HepG2 (cell line): ENCODE measurements around the gene ACBD3. TPM values are rescaled to one million over a fixed set of nuclear protein-coding genes. Genes with fewer than 3 reads are reported as not detected.

ENCODE experiments used
- ARNT2 ChIP-seq: sonication (generic); formaldehyde crosslinking; IDR thresholded peaks from 2 replicates; pipeline ENCODE4 v1.8.0; 2022; ENCODE audit warnings: mild to moderate bottlenecking, low read depth, missing genetic modification reagents, moderate library complexity
- ATRX ChIP-seq: sonication (generic); formaldehyde crosslinking; IDR thresholded peaks from 2 replicates; pipeline ENCODE4 v1.4.0; 2020; ENCODE audit warnings: missing genetic modification reagents, borderline replicate concordance
- CBX2 ChIP-seq, 2 experiments: fragments of 200-600 bp in 1 of 2; sonication (generic); formaldehyde crosslinking in 1 of 2; IDR thresholded peaks; 2 replicates each; pipeline versions ENCODE4 v1.7.0 to v1.8.1; 2018 to 2022; ENCODE audit warnings: low read depth in 2 of 2, low read length in 1 of 2, mild to moderate bottlenecking in 1 of 2, missing genetic modification reagents in 1 of 2
- FOSL2 ChIP-seq: sonication (generic); formaldehyde crosslinking; IDR thresholded peaks from 2 replicates; pipeline ENCODE4 v1.4.0; 2020; ENCODE audit warnings: missing genetic modification reagents
- HMG20A ChIP-seq: IDR thresholded peaks from 2 replicates; pipeline ENCODE4 v1.6.1; 2016; ENCODE audit warnings: borderline replicate concordance
- HNF1B ChIP-seq: sonication (generic); formaldehyde crosslinking; IDR thresholded peaks from 2 replicates; pipeline ENCODE4 v1.5.1; 2020; ENCODE audit warnings: mild to moderate bottlenecking, moderate library complexity, missing genetic modification reagents
- MAX ChIP-seq: IDR thresholded peaks from 2 replicates; pipeline ENCODE4 v1.6.1; 2012; ENCODE audit warnings: inconsistent platforms
- NFKBIZ ChIP-seq: IDR thresholded peaks from 2 replicates; pipeline ENCODE4 v1.6.1; 2018; ENCODE audit warnings: missing genetic modification reagents, missing compliant biosample characterization
- PBX3 ChIP-seq: sonication (generic); formaldehyde crosslinking; IDR thresholded peaks from 2 replicates; pipeline ENCODE4 v1.8.1; 2023; ENCODE audit warnings: missing genetic modification reagents, inconsistent platforms, borderline replicate concordance
- RBFOX2 ChIP-seq: fragments of 200-400 bp; formaldehyde crosslinking; IDR thresholded peaks from 2 replicates; pipeline ENCODE4 v1.6.1; 2017; ENCODE audit warnings: low read depth, mild to moderate bottlenecking, low read length
- THAP9 ChIP-seq: sonication (generic); formaldehyde crosslinking; IDR thresholded peaks from 2 replicates; pipeline ENCODE4; 2020; ENCODE audit warnings: missing genetic modification reagents, mild to moderate bottlenecking, borderline replicate concordance
- ZBTB37 ChIP-seq: sonication (generic); formaldehyde crosslinking; IDR thresholded peaks from 2 replicates; pipeline ENCODE4 v1.4.0; 2020; ENCODE audit warnings: mild to moderate bottlenecking, missing genetic modification reagents
- ZNF281 ChIP-seq: sonication (generic); formaldehyde crosslinking; IDR thresholded peaks from 2 replicates; pipeline ENCODE4 v1.4.0; 2020; ENCODE audit warnings: missing genetic modification reagents, borderline replicate concordance
- ZNF367 ChIP-seq: sonication (generic); formaldehyde crosslinking; IDR thresholded peaks from 2 replicates; pipeline ENCODE4 v1.4.0; 2020; ENCODE audit warnings: missing genetic modification reagents, borderline replicate concordance
- ZNF749 ChIP-seq: sonication (generic); formaldehyde crosslinking; IDR thresholded peaks from 2 replicates; pipeline ENCODE4 v1.8.0; 2022; ENCODE audit warnings: mild to moderate bottlenecking, missing genetic modification reagents, moderate library complexity, borderline replicate concordance
- ZSCAN21 ChIP-seq: sonication (generic); formaldehyde crosslinking; IDR thresholded peaks from 2 replicates; pipeline ENCODE4 v1.8.0; 2022; ENCODE audit warnings: mild to moderate bottlenecking, missing genetic modification reagents, moderate library complexity, borderline replicate concordance
- polyA plus RNA-seq, 8 experiments: library from polyadenylated mRNA; depleted of rRNA in 3 of 8; stranded (reverse) in 7 of 8; unstranded in 1 of 8; fragments of >200 nt; fragmentation: Illumina TruSeq in 4 of 8; extraction: Trizol in 4 of 8; gene quantifications; 2 replicates each; pipeline versions ENCODE4 v1.2.1 to v1.2.3, GENCODE V29; 2011 to 2016; ENCODE audit warnings: low read depth in 4 of 8, missing spikeins in 1 of 8, mixed read lengths in 1 of 8; ENCODE audit not compliant: insufficient read depth in 1 of 8
- total RNA-seq, 5 experiments: library from RNA; depleted of rRNA; stranded (reverse); fragments of >200 nt; fragmentation: Illumina TruSeq; extraction: Trizol; gene quantifications; 2 replicates each; pipeline ENCODE4 v1.2.3, GENCODE V29; 2016; ENCODE audit warnings: low read depth in 1 of 5

Gene ACBD3
- total and polyA plus RNA-seq, 2 of the 13 experiments (the other 11 are each of a cell fraction or from before 2014, with no cell fraction given), result 24.3 to 39.3 TPM

GRCh38 chr1:226186124-226187018 lies at the start of gene ACBD3 (continued):
- TF ChIP-seq ZNF281, result peak; percentile 80
- peak; percentile 74; the same call in 1 of the 2 replicates for TF ChIP-seq THAP9 (CRISPR knock-in tag)
- TF ChIP-seq RBFOX2, result peak; percentile 96
- 0 out of 2 replicates have a peak, but pooled peaks have one; percentile 23 for TF ChIP-seq ZNF749 (CRISPR knock-in tag)
- peak; percentile 55 for TF ChIP-seq MAX
- no peak for TF ChIP-seq ZBTB37 (CRISPR knock-in tag)
- no peak for TF ChIP-seq ATRX (CRISPR knock-in tag)
- no peak; the same call in 1 of the 2 replicates for TF ChIP-seq ARNT2 (CRISPR knock-in tag)
- peak; percentile 91; the same call in 1 of the 2 replicates for TF ChIP-seq ZSCAN21 (CRISPR knock-in tag)
- no peak for TF ChIP-seq NFKBIZ (CRISPR knock-in tag)
- TF ChIP-seq ZNF367 (CRISPR knock-in tag), result no peak; the same call in 1 of the 2 replicates
- no peak for TF ChIP-seq CBX2 (IDR thresholded peaks at IDR 0.05; ENCODE audit: low read depth, low read length)
- no peak for TF ChIP-seq CBX2 (CRISPR knock-in tag; IDR thresholded peaks at IDR 0.05; ENCODE audit: low read depth)
- no peak for TF ChIP-seq HMG20A (CRISPR knock-in tag)
- TF ChIP-seq FOSL2 (CRISPR knock-in tag), result no peak
- TF ChIP-seq HNF1B (CRISPR knock-in tag), result peak; percentile 83
- no peak for TF ChIP-seq PBX3
